Gastrocnemius medialis (tissue), 4 donors: ENCODE data around the gene GSTA5.
"Not testable (repeated sequence)": the region's sequence is repeated elsewhere in the genome, so short reads cannot be mapped to it uniquely, and the experiment has no call there.

Experiments used
- CTCF ChIP-seq, 5 experiments: fragments of 450-650 bp in 3 of 5; fragments of 200-600 bp in 2 of 5; sonication (generic) in 2 of 5; IDR thresholded peaks in 4 of 5; conservative IDR thresholded peaks in 1 of 5; 1 replicate in 4 of 5; 2 replicates in 1 of 5; pipeline ENCODE4 v1.5.1; 2016 to 2019; ENCODE audit warnings: antibody characterized with exemption in 5 of 5, mild to moderate bottlenecking in 3 of 5, moderate library complexity in 3 of 5
- POLR2A ChIP-seq, 2 donors: fragments of 450-650 bp; IDR thresholded peaks; one replicate each; pipeline ENCODE4 v1.6.1; 2017; ENCODE audit warnings: antibody characterized with exemption in 2 of 2, mild to moderate bottlenecking in 2 of 2, moderate library complexity in 2 of 2

DNA sequence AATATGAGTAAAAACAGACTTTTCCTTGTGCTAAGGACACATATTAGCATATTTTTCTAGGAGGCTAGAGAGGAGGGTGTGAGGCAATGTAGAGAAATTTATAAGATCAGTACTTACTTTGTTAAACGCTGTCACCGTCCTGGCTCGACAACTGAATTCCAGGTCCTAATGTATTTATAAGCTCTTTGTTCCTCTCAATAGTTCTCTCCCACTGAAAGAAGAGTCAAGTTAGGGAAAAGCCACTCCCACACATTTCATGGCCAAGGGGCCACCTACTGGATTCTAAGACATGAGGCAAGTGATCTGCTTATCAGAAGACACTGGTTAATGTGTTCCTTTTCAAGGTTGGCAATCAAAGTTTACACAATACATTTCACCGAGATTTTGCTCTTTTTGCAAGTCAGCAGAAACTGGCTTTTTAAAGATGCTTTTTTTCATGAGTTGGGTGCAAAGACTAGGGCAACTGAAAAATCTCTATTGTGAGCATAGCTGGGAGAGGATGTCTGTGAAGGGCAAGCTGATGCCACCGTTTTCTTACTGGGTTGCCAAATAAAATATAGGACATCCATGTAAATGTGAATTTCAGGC lies 36.9 kb downstream of the GSTA5 start, which contains the start of gene GSTA1:
- TF ChIP-seq CTCF (IDR thresholded peaks at IDR 0.05 in 4 of 5, conservative IDR thresholded peaks at IDR 0.05 in 1 of 5); POLR2A (IDR thresholded peaks at IDR 0.05): not testable (repeated sequence)
